Keratinocyte (primary cell): ENCODE results near the gene MTHFD2L. TPM values are rescaled to one million over a fixed set of nuclear protein-coding genes. Genes with fewer than 3 reads are reported as not detected.

Experiments
- DNase-seq: peaks from one replicate; pipeline ENCODE4 v3.0.0-alpha.2; 2011; ENCODE audit warnings: low read depth, missing footprints, low spot score
- FAIRE-seq: peaks from 2 replicates; lab custom pipeline; 2011; peaks lifted over from hg19 to GRCh38; lab: Jason Lieb, UNC
- H2AFZ ChIP-seq: 2 replicates; pipeline ENCODE4 v1.6.0; 2012; ENCODE audit warnings: low read length, control low read depth, inconsistent platforms; ENCODE audit not compliant: control insufficient read depth
- H3K27ac ChIP-seq: 2 replicates; pipeline ENCODE4 v1.5.1; 2011; ENCODE audit warnings: low read length; ENCODE audit not compliant: control insufficient read depth, insufficient read depth
- H3K27me3 ChIP-seq: 3 replicates; pipeline ENCODE4 v1.6.0; 2011; ENCODE audit warnings: low read length; ENCODE audit not compliant: control insufficient read depth, insufficient read depth; ENCODE audit errors: extremely low read depth
- H3K36me3 ChIP-seq, 2 experiments: 2 replicates in 1 of 2; 3 replicates in 1 of 2; pipeline ENCODE4 v1.5.1; 2011; ENCODE audit warnings: low read length in 2 of 2, mild to moderate bottlenecking in 1 of 2; ENCODE audit not compliant: control insufficient read depth in 2 of 2, insufficient read depth in 2 of 2; ENCODE audit errors: extremely low read depth in 1 of 2
- H3K4me1 ChIP-seq: 3 replicates; pipeline ENCODE4 v1.5.1; 2011; ENCODE audit warnings: low read length; ENCODE audit not compliant: control insufficient read depth, insufficient read depth; ENCODE audit errors: extremely low read depth
- H3K4me2 ChIP-seq: 3 replicates; pipeline ENCODE4 v1.6.0; 2011; ENCODE audit warnings: low read depth, low read length; ENCODE audit not compliant: control insufficient read depth, insufficient read depth; ENCODE audit errors: extremely low read depth
- H3K4me3 ChIP-seq, 3 experiments: fragments of 200-600 bp in 1 of 3; sonication (generic) in 1 of 3; 2 replicates in 2 of 3; 3 replicates in 1 of 3; pipeline ENCODE4 v1.5.1; 2011 to 2016; ENCODE audit warnings: low read length in 3 of 3, mild to moderate bottlenecking in 3 of 3, control low read depth in 2 of 3, inconsistent platforms in 1 of 3, low read depth in 1 of 3, mixed read lengths in 1 of 3, mixed run types in 1 of 3, moderate library complexity in 1 of 3; ENCODE audit not compliant: control insufficient read depth in 2 of 3, insufficient read depth in 2 of 3; ENCODE audit errors: extremely low read depth in 1 of 3
- H3K79me2 ChIP-seq: 2 replicates; pipeline ENCODE4 v1.6.0; 2012; ENCODE audit warnings: low read length; ENCODE audit not compliant: control insufficient read depth, insufficient read depth
- H3K9ac ChIP-seq: 3 replicates; pipeline ENCODE4 v1.6.0; 2011; ENCODE audit warnings: low read length; ENCODE audit not compliant: control insufficient read depth, insufficient read depth; ENCODE audit errors: extremely low read depth
- H3K9me1 ChIP-seq: 3 replicates; pipeline ENCODE4 v1.6.0; 2011; ENCODE audit warnings: low read length; ENCODE audit not compliant: control insufficient read depth, insufficient read depth; ENCODE audit errors: extremely low read depth
- H3K9me3 ChIP-seq: 2 replicates; pipeline ENCODE4 v1.5.1; 2012; ENCODE audit warnings: low read depth, low read length; ENCODE audit not compliant: control insufficient read depth
- H4K20me1 ChIP-seq: 3 replicates; pipeline ENCODE4 v1.6.0; 2011; ENCODE audit warnings: low read length; ENCODE audit not compliant: control insufficient read depth, insufficient read depth; ENCODE audit errors: extremely low read depth
- EZH2 ChIP-seq: IDR thresholded peaks from one replicate; pipeline ENCODE4 v1.6.1; 2012; ENCODE audit warnings: inconsistent platforms, mild to moderate bottlenecking, low read length, moderate library complexity
- dilution Hi-C: fragments of 300-500 bp; cut with MboI; formaldehyde crosslinking; loops from one replicate; pipeline ENCODE4 v1.7.0; 2020; ENCODE audit warnings: low sequenced_read_pairs; ENCODE audit not compliant: extremely low pct_ligation_motif_present
- polyA plus RNA-seq, 5 experiments: library from polyadenylated mRNA; depleted of rRNA in 3 of 5; stranded (reverse) in 3 of 5; stranded (forward) in 1 of 5; unstranded in 1 of 5; fragments of >200 nt; gene quantifications; 1 replicate in 1 of 5; 2 replicates in 3 of 5; 3 replicates in 1 of 5; pipeline versions ENCODE4 v1.2.1 to v1.2.3, GENCODE V29; 2011 to 2012; ENCODE audit warnings: missing spikeins in 2 of 5, low read depth in 1 of 5, low replicate concordance in 1 of 5
- TF ChIP-seq, protein P1 (sequence below), 3 experiments: IDR thresholded peaks in 1 of 3; conservative IDR thresholded peaks in 1 of 3; optimal IDR thresholded peaks in 1 of 3; 2 replicates in 2 of 3; 3 replicates in 1 of 3; pipeline versions ENCODE3 to v1.5.1; 2011; ENCODE audit warnings: low read length in 3 of 3, mild to moderate bottlenecking in 3 of 3, moderate library complexity in 2 of 3, control low read depth in 1 of 3, inconsistent platforms in 1 of 3; ENCODE audit not compliant: insufficient read depth in 2 of 3; ENCODE audit errors: extremely low read depth in 1 of 3

Gene MTHFD2L
- polyA plus RNA-seq, 1 donor (not counting 4 experiments of a cell fraction or from before 2014, with no cell fraction given) = 30.4 TPM

DNA sequence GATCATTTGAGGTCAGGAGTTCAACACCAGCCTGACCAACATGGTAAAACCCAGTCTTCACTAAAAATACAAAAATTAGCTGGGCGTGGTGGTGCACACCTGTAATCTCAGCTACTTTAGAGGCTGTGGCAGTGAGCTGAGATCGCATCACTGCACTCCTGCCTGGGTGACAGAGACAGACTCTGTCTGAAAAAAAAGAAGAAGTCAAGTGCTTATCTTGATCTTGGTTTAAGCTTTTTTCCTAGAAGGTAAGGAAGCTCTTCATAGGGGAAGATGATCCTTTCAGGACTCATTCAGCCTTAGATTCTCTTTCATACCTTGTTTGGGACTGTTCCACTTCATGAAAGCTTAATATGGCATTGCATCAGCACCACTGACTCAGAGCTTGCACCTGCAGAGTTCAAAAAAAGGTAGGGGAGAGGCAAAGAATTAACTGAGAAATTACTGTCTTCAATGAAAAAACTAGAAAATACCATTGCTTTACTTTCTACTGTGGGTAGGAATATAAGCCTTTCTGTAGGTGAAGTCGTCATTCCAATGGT, 79.6 kb downstream of the MTHFD2L start:
- dilution Hi-C loops = no loop called here

DNA sequence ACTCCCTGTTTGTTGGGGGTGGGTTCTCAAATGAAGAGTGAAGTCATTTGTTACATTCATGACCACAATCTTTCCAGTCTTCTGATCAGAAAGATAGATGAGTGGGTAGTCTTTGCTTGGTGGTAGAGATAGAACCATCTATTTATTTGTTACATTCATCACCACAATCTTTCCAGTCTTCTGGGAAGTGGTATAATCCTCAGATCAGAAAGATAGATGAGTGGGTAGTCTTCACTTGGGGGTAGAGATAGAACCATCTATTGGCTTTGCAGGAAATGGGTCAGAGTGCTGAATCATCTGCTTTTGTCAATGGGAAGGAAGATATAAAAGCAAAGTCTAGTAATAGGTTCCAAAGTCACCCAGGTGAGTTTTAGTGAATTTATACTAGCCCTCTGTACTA, 86.1 kb downstream of the MTHFD2L start:
- H3K4me1 ChIP-seq = no peaks in the 10 kb centered on the region
- dilution Hi-C loops = no loop called here
- no peak overlapping the region for H3K4me3 ChIP-seq
- no peaks in the 10 kb centered on the region for H3K27me3 ChIP-seq
- H3K9ac ChIP-seq = no peak overlapping the region
- TF ChIP-seq EZH2 = no peak
- TF ChIP-seq, protein P1, sequence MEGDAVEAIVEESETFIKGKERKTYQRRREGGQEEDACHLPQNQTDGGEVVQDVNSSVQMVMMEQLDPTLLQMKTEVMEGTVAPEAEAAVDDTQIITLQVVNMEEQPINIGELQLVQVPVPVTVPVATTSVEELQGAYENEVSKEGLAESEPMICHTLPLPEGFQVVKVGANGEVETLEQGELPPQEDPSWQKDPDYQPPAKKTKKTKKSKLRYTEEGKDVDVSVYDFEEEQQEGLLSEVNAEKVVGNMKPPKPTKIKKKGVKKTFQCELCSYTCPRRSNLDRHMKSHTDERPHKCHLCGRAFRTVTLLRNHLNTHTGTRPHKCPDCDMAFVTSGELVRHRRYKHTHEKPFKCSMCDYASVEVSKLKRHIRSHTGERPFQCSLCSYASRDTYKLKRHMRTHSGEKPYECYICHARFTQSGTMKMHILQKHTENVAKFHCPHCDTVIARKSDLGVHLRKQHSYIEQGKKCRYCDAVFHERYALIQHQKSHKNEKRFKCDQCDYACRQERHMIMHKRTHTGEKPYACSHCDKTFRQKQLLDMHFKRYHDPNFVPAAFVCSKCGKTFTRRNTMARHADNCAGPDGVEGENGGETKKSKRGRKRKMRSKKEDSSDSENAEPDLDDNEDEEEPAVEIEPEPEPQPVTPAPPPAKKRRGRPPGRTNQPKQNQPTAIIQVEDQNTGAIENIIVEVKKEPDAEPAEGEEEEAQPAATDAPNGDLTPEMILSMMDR (optimal IDR thresholded peaks at IDR 0.05 in 1 of 3, IDR thresholded peaks at IDR 0.05 in 1 of 3, conservative IDR thresholded peaks at IDR 0.05 in 1 of 3; ENCODE audit: extremely low read depth in 1 of 3, insufficient read depth in 2 of 3, low read length in 3 of 3) = no peak
- no peaks in the 10 kb centered on the region for H4K20me1 ChIP-seq
- no peaks in the 10 kb centered on the region for H3K79me2 ChIP-seq
- H2AFZ ChIP-seq = no peak overlapping the region
- DNase-seq = no peak
- no peaks in the 10 kb centered on the region for H3K9me3 ChIP-seq
- H3K9me1 ChIP-seq = no peaks in the 10 kb centered on the region
- FAIRE-seq = no peak
- no peak overlapping the region for H3K27ac ChIP-seq
- no peaks in the 10 kb centered on the region for H3K36me3 ChIP-seq
- H3K4me2 ChIP-seq = no peak overlapping the region

More for the DNA sequence above, 79.6 kb downstream of the MTHFD2L start:
- Histone ChIP-seq H3K36me3 (no peaks in the 10 kb centered on the region), H3K9me1 (no peaks in the 10 kb centered on the region), H3K9ac (no peak overlapping the region), H3K27ac (no peak overlapping the region), H3K4me2 (no peak overlapping the region), H3K79me2 (no peaks in the 10 kb centered on the region), H3K4me3 (no peak overlapping the region), H3K4me1 (no peaks in the 10 kb centered on the region), H4K20me1 (no peaks in the 10 kb centered on the region), H3K9me3 (no peaks in the 10 kb centered on the region), H2AFZ (no peak overlapping the region), H3K27me3 (no peaks in the 10 kb centered on the region)
- TF ChIP-seq EZH2 = no peak
- TF ChIP-seq, protein P1 (optimal IDR thresholded peaks at IDR 0.05 in 1 of 3, IDR thresholded peaks at IDR 0.05 in 1 of 3, conservative IDR thresholded peaks at IDR 0.05 in 1 of 3; ENCODE audit: extremely low read depth in 1 of 3, insufficient read depth in 2 of 3, low read length in 3 of 3) = no peak
- no peak for DNase-seq
- FAIRE-seq = peak; percentile 52
